CD4-positive, alpha-beta T cell treated with Interleukin-15 for 1 hour (primary cell): ENCODE results near the gene PCDHGC4.

Experiments used
- DNase-seq: peaks from one replicate; pipeline ENCODE4 v3.0.0-alpha.2; 2020

The PCDHGC4 gene

DNA sequence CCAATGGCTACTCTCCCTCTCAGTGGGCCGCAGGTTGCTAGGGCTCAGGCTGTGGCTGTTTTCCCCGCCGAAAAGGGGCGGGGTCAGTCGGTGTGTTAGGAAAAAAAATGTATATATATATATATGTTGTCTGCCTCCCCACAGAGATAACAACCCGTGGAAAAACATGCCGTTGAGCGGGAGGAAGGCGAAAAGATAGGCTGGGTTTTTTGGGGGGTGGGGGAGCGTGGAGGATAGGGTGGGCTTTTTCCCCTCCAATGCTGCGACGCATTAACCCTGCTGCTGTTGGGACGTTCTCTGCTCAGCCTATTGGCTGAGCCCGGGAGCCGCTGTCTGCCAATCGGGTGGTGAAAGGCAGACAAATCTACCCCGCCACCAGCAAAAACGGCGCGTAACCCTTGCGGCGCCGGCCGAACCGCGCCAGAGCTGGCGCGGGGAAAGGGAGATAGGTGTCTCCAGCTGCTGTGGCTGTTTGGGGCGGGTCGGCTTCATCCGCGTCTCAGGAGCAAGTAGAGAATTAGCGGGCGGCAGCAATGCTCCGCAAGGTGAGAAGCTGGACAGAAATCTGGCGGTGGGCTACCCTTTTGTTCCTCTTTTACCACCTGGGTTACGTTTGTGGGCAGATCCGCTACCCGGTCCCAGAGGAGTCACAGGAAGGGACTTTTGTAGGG lies at the start of gene PCDHGC4:
TSS of gene PCDHGC4 (plus strand) at position 390 of the 671 bp plus-strand sequence. CDS start at position 534, 144 bp downstream.
- no peak for DNase-seq

DNA sequence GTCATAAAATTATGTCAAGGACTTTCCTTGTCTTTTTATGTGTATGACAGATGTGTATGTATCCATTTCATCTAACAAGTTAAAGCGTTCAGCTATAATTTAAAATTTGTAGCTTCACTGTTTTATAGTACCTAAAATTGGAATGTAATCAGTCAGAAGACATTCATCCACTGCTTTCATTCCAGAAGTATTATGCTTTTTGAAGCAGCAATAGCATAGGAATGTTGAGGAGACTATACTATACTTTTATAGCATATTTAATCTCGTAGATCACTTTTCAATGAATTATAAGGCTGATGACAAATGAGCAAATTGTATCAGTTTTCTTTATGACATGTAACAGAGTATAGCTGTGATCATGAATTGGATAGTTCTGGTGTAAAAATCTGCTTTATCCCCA lies 47.6 kb upstream of the PCDHGC4 start:
- DNase-seq, result no peak

DNA sequence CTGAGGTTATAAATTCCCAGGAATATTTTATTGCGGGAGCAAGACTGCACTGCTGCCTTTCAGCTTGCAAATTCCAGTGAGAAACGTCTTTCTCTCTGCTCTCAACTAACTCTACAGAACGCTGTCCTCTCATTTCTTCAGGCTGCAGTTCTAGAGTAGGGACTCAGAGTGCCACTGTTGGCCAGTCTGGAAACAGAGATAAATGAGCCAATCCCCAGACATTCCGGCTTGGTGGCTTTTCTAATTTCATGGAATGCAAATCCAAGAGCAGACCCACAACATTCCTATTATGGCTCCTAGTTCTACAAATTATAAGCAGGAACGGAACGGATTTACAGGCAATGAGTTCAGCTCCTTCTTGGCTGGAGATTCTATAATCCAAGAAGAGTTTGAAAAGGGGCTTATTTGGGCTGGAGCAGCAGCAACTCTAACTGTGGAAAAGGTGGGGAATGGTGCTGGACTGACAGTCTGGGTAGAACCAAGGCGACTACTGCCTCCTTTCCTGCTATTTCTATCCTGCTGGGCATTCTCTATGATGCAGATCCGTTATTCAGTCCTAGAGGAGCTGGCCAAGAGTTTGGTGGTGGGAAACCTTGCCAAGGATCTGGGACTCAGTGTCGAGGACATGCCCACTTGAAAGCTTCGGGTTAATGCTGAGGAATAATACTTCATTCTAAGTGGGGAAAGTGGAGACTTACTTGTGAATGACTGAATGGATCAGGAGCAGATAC lies 45.3 kb upstream of the PCDHGC4 start:
- DNase-seq, result no peak

DNA sequence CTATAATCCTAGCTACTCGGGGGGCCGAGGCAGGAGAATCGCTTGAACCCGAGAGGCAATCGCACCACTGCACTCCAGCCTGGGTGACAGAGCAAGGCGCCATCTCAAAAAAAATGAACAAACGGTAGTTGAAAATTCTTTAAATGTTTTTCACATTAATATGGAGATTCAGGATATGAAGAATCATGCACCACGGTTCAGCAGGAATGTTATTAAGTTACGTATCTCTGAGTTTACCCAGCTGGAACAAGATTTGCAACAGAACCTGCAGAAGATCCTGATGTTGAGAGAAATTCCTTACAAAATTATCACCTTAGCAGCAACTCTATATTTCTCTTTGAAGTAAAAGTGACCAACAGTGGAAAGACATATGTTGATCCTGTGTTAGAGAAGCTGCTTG lies 44.5 kb upstream of the PCDHGC4 start:
- no peak for DNase-seq

DNA sequence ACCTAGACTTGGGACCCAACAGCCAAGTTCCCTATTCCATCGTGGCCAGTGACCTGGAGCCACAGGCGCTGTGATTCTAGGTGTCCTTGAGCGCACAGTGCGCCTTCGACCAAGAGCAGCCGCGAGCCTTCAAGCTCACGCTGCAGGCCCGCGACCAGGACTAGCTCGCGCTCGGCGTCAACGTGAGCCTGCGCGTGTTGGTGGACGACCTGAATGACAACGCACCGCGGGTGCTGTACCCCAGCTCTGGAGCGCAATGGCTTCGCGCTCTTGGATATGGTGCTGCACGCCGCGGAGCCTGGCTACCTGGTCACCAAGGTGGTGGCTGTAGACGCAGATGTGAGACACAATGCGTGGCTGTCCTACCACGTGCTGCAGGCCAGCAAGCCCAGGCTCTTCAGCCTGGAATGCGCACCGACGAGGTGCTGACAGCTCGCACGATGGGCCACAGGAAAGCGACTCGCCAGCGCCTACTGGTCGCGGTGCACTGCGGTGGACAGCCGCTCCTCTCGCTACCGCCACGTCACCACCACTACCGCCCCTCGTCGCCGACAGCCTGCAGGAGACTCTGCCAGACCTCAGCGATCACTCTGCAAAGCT lies 43.2 kb upstream of the PCDHGC4 start:
- DNase-seq, result no peak

DNA sequence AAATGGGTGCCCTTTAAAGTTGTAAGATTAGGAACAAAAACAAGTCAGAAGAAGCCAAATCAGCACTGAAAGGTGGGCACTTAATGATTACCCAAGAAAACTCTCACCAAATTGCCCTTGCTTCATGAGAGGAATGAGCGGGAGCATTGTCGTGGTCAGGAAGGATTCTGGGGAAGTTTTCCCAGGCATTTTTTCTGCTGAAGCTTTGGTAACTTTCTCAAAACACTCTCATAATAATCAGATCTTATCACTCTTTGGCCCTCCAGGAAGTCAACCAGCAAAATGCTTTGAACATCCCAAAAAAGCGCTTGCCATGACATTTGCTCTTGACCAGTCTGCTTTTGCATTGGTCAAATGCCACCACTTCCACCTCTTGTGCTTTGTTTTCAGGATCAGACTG lies 19.5 kb upstream of the PCDHGC4 start:
- DNase-seq, result no peak

DNA sequence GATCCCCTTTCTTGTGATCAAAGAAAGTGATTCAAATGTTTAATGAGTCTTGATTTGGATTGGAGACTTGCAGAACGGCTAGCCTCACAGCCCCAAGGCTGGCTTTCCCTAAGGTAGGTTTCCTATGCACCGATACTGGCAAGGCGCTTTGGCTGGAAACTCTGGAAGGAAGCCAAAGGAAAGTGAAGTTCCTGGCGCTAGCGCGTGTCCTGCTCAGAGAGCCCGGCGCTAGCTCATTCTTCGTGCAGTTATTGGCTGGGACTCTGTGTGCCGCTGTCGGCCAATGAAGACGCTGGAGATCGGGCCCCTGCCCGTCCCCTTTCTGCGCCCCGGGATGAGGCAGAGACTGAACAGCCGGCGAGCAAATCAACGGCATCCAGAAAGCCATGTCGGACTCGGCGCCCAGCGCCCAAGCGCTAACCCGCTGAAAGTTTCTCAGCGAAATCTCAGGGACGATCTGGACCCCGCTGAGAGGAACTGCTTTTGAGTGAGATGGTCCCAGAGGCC lies 9.2 kb upstream of the PCDHGC4 start, which contains the start of gene PCDHGC3:
TSS of gene PCDHGC3 (plus strand) at position 342 of the 507 bp plus-strand sequence. CDS start at position 493, 151 bp downstream.
- DNase-seq, result peak; percentile 41

DNA sequence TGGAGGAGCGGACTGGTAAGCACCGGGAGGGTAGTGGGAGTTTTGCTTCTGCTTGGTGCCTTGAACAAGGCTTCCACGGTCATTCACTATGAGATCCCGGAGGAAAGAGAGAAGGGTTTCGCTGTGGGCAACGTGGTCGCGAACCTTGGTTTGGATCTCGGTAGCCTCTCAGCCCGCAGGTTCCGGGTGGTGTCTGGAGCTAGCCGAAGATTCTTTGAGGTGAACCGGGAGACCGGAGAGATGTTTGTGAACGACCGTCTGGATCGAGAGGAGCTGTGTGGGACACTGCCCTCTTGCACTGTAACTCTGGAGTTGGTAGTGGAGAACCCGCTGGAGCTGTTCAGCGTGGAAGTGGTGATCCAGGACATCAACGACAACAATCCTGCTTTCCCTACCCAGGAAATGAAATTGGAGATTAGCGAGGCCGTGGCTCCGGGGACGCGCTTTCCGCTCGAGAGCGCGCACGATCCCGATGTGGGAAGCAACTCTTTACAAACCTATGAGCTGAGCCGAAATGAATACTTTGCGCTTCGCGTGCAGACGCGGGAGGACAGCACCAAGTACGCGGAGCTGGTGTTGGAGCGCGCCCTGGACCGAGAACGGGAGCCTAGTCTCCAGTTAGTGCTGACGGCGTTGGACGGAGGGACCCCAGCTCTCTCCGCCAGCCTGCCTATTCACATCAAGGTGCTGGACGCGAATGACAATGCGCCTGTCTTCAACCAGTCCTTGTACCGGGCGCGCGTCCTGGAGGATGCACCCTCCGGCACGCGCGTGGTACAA lies 8.5 kb upstream of the PCDHGC4 start:
- DNase-seq, result no peak

DNA sequence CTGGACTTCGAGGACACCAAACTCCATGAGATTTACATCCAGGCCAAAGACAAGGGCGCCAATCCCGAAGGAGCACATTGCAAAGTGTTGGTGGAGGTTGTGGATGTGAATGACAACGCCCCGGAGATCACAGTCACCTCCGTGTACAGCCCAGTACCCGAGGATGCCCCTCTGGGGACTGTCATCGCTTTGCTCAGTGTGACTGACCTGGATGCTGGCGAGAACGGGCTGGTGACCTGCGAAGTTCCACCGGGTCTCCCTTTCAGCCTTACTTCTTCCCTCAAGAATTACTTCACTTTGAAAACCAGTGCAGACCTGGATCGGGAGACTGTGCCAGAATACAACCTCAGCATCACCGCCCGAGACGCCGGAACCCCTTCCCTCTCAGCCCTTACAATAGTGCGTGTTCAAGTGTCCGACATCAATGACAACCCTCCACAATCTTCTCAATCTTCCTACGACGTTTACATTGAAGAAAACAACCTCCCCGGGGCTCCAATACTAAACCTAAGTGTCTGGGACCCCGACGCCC lies 7.7 kb upstream of the PCDHGC4 start:
- no peak for DNase-seq

DNA sequence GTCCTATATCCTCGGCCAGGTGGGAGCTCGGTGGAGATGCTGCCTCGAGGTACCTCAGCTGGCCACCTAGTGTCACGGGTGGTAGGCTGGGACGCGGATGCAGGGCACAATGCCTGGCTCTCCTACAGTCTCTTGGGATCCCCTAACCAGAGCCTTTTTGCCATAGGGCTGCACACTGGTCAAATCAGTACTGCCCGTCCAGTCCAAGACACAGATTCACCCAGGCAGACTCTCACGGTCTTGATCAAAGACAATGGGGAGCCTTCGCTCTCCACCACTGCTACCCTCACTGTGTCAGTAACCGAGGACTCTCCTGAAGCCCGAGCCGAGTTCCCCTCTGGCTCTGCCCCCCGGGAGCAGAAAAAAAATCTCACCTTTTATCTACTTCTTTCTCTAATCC lies 7.0 kb upstream of the PCDHGC4 start:
- no peak for DNase-seq

DNA sequence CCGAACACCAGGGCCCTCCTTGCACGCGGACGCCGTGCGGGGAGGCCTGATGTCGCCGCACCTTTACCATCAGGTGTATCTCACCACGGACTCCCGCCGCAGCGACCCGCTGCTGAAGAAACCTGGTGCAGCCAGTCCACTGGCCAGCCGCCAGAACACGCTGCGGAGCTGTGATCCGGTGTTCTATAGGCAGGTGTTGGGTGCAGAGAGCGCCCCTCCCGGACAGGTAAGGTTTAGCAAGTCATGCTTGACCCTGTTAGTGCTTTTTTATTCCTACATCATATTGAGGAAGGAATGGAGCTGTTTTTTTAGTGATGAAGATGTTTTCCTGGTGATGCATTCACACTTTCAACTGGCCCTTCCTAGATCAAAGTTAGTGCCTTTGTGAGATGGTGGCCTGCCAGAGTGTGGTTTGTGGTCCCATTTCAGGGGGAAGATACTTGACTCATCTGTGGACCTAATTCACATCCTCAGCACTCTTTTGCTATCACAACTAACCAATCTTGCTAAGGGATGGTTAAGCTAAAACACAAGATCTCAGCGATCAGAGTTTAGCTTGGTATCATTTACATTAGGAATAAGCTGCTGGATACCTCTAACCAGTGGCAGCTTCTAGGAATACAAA lies 6.4 kb upstream of the PCDHGC4 start:
- DNase-seq, result no peak

DNA sequence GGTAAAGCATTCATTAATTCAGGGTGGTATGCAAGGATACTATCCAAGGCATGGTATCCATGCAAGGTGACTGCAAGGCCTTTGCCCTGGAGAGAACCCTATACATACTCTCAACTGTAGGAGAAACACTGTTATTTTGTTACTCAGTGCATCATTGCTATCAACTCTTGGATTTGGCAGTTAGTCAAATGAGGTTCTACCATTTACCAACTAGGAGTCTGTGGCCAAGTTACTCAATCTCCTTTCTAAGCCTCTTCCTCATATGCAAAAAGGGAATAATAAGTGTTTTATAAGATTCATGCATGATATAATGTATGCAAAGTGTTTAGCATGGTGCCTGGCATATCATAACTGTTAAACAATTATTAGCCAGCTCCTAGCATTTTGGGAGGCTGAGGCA lies 5.1 kb upstream of the PCDHGC4 start:
- DNase-seq, result no peak

DNA sequence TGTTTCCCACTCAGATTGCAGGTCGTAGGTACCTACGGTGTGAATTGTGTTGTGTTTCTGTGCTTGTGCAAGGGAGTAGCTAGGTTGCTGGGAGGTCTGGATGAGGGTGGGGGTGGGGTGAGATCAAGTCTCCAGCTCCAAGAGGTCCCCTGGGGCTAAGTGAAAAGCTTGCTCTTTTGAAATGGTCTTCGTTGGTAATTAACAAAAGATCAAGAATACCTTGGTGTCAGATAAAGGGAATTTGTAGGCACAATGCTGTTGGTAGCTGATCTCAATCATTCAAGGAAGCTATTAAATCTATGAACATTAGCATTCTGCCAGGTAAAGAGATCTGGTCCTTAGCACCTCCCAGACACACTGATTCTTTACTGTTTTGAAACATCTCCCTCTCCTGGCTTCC lies 928 bp upstream of the PCDHGC4 start:
- no peak for DNase-seq

DNA sequence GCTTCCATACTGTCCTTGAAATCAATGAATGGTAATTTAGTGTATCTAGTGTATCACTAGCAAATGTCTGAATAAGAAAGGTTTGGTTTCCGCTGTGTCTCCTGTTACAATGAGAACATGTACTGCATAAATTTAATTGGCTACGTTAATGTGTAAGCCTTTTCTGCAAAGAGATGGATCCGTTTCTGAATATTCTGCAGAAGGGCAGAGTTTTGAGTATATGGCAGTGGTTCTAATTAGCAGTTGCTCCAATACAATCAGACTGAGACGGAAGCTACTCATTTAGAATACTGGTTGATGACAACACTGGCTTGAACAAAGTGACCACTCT lies 555 bp upstream of the PCDHGC4 start:
- no peak for DNase-seq

DNA sequence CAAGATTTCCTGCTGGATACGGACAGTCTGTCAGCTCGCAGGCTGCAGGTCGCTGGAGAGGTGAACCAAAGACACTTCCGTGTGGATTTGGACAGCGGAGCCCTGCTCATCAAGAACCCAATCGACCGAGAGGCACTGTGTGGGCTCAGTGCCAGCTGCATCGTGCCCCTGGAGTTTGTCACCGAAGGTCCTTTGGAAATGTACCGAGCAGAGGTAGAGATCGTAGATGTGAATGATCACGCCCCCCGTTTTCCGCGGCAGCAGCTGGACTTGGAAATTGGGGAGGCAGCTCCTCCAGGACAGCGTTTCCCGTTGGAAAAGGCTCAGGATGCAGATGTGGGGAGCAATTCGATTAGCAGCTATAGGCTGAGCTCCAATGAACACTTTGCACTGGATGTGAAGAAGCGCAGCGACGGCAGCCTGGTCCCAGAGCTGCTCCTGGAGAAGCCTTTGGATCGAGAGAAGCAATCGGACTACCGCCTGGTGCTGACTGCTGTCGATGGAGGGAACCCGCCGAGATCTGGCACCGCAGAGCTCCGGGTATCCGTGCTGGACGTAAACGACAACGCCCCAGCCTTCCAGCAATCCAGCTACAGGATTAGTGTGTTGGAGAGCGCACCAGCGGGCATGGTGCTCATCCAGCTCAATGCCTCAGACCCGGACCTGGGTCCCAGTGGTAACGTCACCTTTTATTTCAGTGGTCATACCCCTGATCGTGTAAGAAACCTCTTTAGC lies 658 bp downstream of the PCDHGC4 start:
- DNase-seq, result no peak

DNA sequence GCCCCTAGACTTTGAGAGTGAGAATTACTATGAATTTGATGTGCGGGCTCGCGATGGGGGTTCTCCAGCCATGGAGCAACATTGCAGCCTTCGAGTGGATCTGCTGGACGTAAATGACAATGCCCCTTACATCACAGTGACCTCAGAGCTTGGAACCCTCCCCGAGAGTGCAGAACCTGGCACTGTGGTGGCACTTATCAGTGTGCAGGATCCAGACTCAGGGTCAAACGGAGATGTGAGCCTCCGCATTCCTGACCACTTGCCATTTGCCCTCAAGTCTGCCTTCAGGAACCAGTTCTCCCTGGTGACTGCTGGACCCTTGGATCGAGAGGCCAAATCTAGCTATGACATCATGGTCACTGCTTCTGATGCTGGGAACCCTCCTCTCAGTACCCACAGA lies 1.3 kb downstream of the PCDHGC4 start:
- no peak for DNase-seq

DNA sequence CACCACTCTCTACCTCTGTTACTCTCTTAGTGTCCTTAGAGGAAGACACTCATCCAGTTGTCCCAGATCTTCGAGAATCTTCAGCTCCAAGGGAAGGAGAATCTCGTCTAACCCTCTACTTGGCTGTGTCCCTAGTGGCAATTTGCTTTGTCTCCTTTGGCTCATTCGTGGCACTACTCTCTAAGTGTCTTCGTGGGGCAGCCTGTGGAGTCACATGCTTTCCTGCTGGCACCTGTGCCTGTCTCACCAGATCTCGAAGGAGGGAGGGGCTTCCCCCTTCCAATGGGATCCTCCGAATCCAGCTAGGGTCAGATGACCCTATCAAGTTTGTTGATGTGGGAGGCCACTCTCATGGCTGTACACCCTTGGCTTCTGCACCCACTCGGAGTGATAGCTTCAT lies 2.3 kb downstream of the PCDHGC4 start:
- DNase-seq, result no peak

DNA sequence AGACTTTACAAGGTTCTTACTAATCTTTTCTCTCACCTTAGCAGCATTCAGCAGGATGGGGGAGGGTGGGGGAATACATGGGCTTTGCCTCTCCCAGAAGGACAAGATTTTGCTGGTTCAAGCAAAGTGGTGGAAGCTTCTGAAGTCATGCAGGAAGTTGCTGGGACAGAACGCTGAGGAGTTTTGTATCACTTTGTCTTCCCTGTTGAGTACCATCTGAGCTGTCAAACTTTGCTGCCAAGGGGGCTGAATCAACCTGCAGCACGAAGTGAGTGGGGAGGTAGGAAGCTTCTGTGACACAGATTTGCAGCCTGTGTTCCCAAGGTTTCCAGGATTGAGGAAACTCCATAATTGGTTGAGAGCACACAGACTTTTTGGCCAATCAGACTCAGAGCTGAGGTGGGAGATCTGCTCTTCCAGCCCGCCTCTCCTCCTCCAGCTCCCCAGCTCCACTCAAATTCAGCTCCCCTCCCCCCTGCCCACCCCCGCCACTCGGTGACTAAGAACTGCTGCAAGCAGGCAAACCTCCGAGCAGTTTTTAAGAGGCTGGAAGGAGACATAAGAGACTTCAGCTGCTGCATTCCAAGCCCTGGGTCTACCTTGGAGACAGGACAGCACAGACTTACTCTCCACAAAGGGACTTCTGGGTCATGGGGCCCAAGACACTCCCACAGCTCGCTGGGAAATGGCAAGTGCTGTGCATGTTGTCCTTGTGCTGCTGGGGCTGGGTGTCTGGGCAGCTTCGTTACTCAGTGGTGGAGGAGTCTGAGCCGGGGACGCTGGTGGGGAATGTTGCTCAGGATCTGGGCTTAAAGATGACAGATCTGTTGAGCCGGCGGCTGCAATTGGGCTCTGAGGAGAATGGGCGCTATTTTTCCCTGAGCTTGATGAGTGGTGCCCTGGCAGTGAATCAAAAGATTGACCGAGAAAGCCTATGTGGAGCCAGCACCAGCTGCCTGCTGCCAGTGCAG lies 4.0 kb downstream of the PCDHGC4 start, which contains the start of gene PCDHGC5:
TSS of gene PCDHGC5 (plus strand) at position 491 of the 971 bp plus-strand sequence. CDS start at position 651, 160 bp downstream.
- no peak for DNase-seq

DNA sequence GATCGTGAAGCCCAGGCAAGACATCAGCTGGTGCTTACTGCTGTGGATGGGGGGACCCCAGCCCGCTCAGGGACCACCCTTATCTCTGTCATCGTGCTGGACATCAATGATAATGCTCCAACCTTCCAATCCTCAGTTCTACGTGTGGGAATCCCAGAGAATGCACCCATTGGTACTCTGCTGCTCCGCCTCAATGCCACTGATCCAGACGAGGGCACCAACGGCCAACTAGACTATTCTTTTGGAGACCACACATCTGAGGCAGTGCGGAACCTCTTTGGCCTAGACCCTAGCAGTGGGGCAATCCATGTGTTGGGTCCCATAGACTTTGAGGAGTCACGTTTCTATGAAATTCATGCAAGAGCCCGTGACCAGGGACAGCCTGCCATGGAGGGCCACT lies 5.0 kb downstream of the PCDHGC4 start:
- no peak for DNase-seq

DNA sequence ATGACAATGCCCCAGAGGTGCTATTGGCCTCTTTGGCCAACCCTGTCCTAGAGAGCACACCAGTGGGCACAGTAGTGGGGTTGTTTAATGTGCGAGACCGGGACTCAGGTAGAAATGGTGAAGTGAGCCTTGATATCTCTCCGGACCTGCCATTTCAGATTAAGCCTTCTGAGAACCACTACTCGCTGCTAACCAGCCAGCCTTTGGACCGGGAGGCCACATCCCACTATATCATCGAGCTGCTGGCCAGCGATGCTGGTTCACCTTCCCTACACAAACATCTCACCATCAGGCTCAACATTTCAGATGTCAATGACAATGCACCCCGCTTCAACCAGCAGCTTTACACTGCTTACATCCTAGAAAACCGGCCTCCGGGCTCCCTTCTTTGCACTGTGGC lies 5.4 kb downstream of the PCDHGC4 start:
- no peak for DNase-seq
